Glutamatergic neuron (in vitro differentiated cells): ENCODE results near the gene PALLD. TPM values are rescaled to one million over a fixed set of nuclear protein-coding genes. Genes with fewer than 3 reads are reported as not detected.
"Not testable (repeated sequence)": the region's sequence is repeated elsewhere in the genome, so short reads cannot be mapped to it uniquely, and the experiment has no call there.

Experiments
- DNase-seq: peaks from one replicate; pipeline ENCODE4 v3.0.0; 2022
- H3K27ac Mint-ChIP-seq: one replicate; pipeline ENCODE4 v1.8.0; 2020; ENCODE audit warnings: mild to moderate bottlenecking, mixed read lengths, inconsistent platforms; ENCODE audit not compliant: unreplicated experiment
- H3K27me3 Mint-ChIP-seq: one replicate; pipeline ENCODE4 v1.8.0; 2020; ENCODE audit warnings: mild to moderate bottlenecking, moderate library complexity, mixed read lengths, inconsistent platforms; ENCODE audit not compliant: unreplicated experiment
- H3K36me3 Mint-ChIP-seq: one replicate; pipeline ENCODE4 v1.8.0; 2020; ENCODE audit warnings: mild to moderate bottlenecking, mixed read lengths, inconsistent platforms; ENCODE audit not compliant: unreplicated experiment
- H3K4me1 Mint-ChIP-seq: one replicate; pipeline ENCODE4 v1.8.0; 2020; ENCODE audit warnings: mild to moderate bottlenecking, low read depth, mixed read lengths, inconsistent platforms; ENCODE audit not compliant: unreplicated experiment
- H3K4me3 Mint-ChIP-seq: one replicate; pipeline ENCODE4 v1.8.0; 2020; ENCODE audit warnings: mild to moderate bottlenecking, mixed read lengths, inconsistent platforms; ENCODE audit not compliant: unreplicated experiment
- H3K9me3 Mint-ChIP-seq: one replicate; pipeline ENCODE4 v1.8.0; 2020; ENCODE audit warnings: mild to moderate bottlenecking, moderate library complexity, mixed read lengths, inconsistent platforms; ENCODE audit not compliant: unreplicated experiment
- total RNA-seq: library from RNA; stranded (reverse); fragmentation: NEBNext Ultra II Directional; extraction: Animal tissue kit (Norgen Biotek cat#: 25700); gene quantifications from one replicate; pipeline ENCODE4 v1.2.1, GENCODE V29; 2021; ENCODE audit not compliant: unreplicated experiment
- TF ChIP-seq, protein P1 (sequence below): fragments of 200-600 bp; sonication (generic); IDR thresholded peaks from one replicate; pipeline ENCODE4 v1.5.0; 2021; ENCODE audit not compliant: partially characterized antibody, unreplicated experiment

PALLD gene
- total RNA-seq, 1 donor from 2014 or later: 37.5 TPM

DNA sequence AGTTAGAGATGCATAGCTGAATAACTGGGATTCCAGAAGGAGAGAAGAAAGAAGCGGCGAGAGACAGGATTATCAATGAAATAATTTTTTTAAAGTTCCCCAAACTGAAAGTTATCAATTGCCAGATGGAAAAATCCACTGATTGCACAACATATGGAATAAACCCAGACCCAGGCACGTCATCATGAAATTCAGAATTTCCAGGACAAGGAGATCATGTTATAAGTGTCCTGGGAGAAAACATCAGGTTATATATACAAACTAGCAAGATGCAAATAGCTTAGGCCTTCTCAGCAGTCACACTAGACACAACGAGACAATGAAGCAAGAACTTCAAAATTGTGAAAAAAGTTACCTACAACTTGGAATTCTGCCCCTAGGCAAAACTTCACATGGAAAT lies 200.0 kb downstream of the PALLD start:
- Mint-ChIP-seq H3K27ac (no peak overlapping the region), H3K36me3 (no peaks in the 10 kb centered on the region), H3K4me3 (no peak overlapping the region), H3K27me3 (peaks cover 2% of the 10 kb centered on the region), H3K9me3 (peaks cover 4% of the 10 kb centered on the region), H3K4me1 (peaks cover 20% of the 10 kb centered on the region)
- no peak for DNase-seq
- TF ChIP-seq, protein P1, sequence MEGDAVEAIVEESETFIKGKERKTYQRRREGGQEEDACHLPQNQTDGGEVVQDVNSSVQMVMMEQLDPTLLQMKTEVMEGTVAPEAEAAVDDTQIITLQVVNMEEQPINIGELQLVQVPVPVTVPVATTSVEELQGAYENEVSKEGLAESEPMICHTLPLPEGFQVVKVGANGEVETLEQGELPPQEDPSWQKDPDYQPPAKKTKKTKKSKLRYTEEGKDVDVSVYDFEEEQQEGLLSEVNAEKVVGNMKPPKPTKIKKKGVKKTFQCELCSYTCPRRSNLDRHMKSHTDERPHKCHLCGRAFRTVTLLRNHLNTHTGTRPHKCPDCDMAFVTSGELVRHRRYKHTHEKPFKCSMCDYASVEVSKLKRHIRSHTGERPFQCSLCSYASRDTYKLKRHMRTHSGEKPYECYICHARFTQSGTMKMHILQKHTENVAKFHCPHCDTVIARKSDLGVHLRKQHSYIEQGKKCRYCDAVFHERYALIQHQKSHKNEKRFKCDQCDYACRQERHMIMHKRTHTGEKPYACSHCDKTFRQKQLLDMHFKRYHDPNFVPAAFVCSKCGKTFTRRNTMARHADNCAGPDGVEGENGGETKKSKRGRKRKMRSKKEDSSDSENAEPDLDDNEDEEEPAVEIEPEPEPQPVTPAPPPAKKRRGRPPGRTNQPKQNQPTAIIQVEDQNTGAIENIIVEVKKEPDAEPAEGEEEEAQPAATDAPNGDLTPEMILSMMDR: no peak

DNA sequence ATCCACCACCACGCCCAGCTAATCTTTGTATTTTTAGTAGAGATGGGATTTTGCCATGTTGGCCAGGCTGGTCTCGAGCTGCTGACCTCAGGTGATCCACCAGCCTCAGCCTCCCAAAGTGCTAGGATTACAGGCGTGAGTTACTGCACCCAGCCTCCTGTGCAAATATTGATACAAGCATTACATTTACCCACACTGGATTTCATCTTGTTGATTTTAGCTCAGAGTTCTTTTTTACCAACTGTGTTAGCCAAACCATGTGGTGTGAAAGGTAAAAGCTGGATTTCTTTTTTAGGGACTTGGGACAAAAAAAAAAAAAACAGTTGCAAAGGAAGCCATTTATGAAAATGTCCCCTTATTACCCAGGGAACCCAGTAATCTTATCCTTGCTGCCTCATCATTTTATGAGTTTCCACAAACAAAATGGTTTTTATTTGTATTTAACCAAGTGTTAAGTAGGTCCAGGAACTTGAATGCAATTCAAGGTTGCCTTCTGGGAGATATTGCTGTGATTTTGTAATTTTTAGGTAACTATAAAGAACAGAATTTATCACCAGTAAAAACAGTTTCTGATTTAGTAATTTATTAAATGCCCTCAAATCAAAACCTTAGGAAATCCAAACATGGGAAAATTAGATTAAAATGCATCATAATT lies 202.5 kb downstream of the PALLD start:
- no peak overlapping the region for H3K4me3 Mint-ChIP-seq
- no peak for DNase-seq
- H3K9me3 Mint-ChIP-seq: peaks cover 4% of the 10 kb centered on the region
- no peaks in the 10 kb centered on the region for H3K36me3 Mint-ChIP-seq
- H3K27me3 Mint-ChIP-seq: no peaks in the 10 kb centered on the region
- no peak overlapping the region for H3K27ac Mint-ChIP-seq
- peaks cover 7% of the 10 kb centered on the region for H3K4me1 Mint-ChIP-seq
- TF ChIP-seq, protein P1: no peak

DNA sequence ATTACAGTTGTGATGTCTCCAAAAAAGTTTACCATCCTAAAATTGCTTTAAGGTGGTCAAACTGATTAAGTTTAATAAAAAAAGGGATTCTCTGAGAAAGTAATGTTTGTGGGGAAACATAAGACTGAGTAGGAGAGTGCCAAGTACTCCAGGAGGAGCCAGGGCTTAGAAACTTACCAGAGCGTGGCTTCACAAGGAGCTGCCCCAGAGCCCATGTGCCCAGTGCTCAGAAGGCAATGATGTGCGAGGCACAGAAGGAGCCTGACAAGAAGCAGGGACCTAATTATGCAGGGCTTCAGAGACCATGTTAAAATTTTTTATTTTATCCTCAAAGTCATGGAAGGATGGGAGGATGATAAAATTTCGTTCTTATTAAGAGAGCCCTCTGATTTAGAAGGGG lies 204.2 kb downstream of the PALLD start:
- H3K27ac Mint-ChIP-seq: no peak overlapping the region
- peaks cover 2% of the 10 kb centered on the region for H3K4me1 Mint-ChIP-seq
- no peak for DNase-seq
- TF ChIP-seq, protein P1: no peak
- H3K9me3 Mint-ChIP-seq: peaks cover 4% of the 10 kb centered on the region
- H3K36me3 Mint-ChIP-seq: no peaks in the 10 kb centered on the region
- H3K4me3 Mint-ChIP-seq: no peak overlapping the region
- H3K27me3 Mint-ChIP-seq: no peaks in the 10 kb centered on the region

DNA sequence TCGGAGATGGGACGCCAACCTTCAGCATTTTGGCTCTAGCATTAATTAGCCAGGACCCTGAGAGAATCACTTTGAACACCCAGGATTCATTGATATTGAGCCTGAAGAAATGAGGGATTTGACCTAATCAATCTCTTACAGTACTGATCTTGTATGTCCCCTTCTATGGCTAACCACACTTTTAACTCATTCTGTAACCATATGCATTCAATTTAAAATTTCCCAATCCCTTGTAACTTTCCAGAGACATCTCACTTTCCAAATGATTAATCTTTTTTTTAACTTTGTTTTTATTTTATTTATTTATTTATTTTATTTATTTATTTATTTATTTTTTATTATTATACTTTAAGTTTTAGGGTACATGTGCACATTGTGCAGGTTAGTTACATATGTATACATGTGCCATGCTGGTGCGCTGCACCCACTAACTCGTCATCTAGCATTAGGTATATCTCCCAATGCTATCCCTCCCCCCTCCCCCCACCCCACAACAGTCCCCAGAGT lies 205.8 kb downstream of the PALLD start:
- H3K27ac Mint-ChIP-seq, H3K9me3 Mint-ChIP-seq, H3K36me3 Mint-ChIP-seq, DNase-seq, H3K4me3 Mint-ChIP-seq, H3K27me3 Mint-ChIP-seq, H3K4me1 Mint-ChIP-seq: not testable (repeated sequence)

DNA sequence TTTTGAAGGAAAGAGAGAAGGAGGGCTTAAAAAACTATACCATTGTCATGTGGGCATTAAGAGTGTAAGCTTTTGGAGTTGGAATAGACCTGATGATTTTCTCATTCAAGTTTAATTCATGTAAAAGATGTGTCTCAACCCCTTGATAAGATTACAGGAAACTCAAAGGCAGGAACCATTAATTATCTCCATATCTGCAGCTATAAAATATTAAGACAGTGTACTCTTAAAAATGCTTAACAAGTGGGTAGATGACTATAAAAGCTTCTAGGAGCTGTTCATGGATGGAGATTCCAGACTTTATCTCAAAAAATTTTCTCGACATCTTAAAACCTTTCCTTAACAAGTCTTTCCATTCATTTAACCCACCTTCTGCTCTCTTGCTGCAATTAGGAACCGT lies 208.3 kb downstream of the PALLD start:
- Mint-ChIP-seq H3K4me3 (no peak overlapping the region), H3K9me3 (no peaks in the 10 kb centered on the region), H3K27me3 (no peaks in the 10 kb centered on the region), H3K36me3 (no peaks in the 10 kb centered on the region), H3K27ac (no peak overlapping the region), H3K4me1 (no peaks in the 10 kb centered on the region)
- TF ChIP-seq, protein P1: no peak
- no peak for DNase-seq
